Stimulated activated CD4-positive, alpha-beta T cell treated with anti-CD3 and anti-CD28 coated beads, Interleukin-2, amount 100 ng/mL, for 4 hours (primary cell): ENCODE results near the gene MOV10L1.

Experiments used
- DNase-seq: peaks from one replicate; pipeline ENCODE4 v3.0.0-alpha.2; 2020; ENCODE audit warnings: low read depth

Gene MOV10L1

DNA sequence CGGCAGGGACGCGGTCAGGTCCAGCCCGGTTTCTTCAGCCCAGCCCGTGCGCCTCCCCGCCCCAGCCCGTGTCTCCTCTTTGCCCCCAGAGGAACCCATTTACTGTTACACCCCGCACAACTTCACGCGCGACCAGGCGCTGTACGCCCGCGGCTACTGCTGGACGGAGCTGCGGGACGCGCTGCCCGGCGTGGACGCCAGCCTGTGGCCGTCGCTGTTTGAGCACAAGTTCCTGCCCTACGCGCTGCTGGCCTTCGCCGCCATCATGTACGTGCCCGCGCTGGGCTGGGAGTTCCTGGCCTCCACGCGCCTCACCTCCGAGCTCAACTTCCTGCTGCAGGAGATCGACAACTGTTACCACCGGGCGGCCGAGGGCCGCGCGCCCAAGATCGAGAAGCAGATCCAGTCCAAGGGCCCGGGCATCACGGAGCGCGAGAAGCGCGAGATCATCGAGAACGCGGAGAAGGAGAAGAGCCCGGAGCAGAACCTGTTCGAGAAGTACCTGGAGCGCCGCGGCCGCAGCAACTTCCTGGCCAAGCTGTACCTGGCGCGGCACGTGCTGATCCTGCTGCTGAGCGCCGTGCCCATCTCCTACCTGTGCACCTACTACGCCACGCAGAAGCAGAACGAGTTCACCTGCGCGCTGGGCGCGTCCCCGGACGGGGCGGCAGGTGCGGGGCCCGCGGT is 87.2 kb downstream of the MOV10L1 start:
- no peak for DNase-seq

DNA sequence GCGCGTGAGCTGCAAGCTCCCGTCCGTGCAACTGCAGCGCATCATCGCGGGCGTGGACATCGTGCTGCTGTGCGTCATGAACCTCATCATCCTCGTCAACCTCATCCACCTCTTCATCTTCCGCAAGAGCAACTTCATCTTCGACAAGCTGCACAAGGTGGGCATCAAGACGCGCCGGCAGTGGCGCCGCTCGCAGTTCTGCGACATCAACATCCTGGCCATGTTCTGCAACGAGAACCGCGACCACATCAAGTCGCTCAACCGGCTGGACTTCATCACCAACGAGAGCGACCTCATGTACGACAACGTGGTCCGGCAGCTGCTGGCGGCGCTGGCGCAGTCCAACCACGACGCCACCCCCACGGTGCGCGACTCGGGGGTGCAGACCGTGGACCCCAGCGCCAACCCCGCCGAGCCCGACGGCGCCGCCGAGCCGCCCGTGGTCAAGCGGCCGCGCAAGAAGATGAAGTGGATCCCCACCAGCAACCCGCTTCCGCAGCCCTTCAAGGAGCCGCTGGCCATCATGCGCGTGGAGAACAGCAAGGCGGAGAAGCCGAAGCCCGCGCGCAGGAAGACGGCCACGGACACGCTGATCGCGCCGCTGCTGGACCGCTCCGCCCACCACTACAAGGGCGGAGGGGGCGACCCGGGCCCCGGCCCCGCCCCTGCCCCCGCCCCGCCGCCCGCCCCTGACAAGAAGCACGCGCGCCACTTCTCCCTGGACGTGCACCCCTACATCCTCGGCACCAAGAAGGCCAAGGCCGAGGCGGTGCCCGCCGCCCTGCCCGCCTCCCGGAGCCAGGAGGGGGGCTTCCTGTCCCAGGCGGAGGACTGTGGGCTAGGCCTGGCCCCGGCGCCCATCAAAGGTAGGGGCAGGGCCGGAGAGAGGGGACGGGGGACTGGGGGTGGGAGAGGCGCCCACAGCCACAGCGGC is 88.0 kb downstream of the MOV10L1 start:
- DNase-seq = no peak

DNA sequence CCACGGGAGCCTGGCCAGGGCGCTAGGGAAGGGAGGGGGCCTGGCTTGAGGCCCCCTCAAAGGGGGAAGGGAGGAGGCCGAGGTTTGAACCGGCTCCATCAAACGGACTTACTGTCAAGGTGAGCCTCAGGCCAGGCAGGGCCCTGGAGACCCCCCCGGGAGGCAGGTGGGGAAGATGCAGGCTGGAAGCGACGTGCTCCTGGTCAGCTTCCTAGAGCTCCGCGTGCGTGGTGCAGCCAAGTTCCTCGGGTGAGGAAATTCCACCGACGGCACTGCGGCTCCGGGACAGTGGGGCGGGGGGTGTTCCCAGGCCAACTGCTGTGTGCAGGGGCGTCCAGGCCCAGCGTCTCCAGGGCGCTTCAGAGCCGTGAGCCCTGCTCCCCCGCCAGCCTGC is 88.7 kb downstream of the MOV10L1 start:
- DNase-seq = no peak

DNA sequence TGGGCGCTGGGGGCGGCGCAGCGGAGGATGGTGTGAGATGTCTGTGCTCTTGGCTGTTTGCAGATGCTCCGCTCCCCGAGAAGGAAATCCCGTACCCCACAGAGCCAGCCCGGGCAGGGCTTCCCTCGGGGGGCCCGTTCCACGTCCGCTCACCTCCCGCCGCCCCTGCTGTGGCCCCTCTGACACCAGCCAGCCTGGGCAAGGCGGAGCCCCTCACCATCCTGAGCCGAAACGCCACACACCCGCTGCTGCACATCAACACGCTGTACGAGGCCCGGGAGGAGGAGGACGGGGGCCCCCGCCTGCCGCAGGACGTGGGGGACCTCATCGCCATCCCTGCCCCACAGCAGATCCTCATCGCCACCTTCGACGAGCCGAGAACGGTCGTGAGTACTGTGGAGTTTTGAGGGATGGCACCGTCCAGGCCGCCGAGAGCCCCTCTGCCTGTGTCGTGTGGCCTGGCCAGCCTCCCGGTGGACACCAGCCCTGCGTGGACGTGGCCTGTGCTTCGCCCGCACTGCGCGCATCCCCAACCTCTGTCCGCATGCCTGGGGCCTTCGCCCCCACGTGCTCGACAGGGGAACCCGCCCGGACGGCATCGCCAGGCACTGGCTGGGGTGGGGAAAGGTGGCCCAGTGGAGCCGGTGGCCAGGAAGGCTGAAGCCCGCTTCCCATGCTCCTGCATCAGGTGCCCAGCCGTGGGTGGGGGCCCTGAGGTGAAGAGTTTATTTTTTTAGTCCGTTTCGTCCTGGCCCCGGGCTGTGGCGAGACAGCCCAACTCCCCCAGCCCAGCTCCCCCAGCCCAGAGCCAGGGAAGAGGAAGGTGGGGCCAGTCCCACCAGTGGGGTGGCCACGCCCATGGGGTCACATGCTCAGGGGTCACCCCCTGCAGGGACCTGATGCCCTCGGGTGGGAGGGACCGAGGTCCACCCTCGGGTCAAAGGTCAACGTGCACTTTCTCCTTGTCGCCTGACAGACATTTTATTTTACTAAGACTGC is 89.4 kb downstream of the MOV10L1 start:
- DNase-seq = no peak

DNA sequence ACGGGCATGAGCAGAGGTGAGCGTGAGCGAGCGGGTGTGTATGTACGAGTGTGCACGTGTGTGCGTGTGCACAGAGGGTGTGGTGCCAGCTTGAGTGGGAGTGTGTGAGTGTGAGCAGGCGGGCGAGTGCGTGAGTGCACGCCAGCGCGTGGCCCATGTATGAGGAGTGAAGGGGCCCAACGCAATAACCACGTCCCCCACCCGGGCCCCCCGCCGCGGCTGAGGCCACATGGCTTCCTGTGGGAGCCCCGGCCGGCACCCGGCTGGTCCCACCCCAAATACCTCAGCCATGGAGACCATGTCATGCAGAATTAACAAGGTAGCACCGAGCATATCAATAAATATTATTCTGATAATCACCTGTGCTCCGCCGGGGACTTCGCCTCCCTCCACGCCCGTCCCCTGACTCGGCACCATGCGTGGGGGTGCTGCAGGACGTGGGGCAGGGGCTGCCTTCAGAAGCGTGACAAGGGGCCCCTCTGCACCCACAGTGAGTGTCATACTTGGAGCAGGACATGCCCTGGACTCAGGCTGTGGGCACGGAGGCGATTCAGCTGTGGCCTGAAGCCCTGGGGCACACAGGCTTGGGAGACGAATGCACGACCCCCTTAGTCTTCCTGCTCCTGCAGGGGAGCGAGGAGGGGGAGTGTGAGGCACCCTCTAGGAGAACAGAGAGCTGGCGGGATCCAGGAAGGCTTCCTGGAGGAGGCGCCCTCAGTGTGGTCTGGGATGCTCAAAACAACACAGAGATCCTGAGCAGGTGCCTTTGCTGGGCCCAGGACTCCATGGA is 90.3 kb downstream of the MOV10L1 start:
- DNase-seq = no peak

DNA sequence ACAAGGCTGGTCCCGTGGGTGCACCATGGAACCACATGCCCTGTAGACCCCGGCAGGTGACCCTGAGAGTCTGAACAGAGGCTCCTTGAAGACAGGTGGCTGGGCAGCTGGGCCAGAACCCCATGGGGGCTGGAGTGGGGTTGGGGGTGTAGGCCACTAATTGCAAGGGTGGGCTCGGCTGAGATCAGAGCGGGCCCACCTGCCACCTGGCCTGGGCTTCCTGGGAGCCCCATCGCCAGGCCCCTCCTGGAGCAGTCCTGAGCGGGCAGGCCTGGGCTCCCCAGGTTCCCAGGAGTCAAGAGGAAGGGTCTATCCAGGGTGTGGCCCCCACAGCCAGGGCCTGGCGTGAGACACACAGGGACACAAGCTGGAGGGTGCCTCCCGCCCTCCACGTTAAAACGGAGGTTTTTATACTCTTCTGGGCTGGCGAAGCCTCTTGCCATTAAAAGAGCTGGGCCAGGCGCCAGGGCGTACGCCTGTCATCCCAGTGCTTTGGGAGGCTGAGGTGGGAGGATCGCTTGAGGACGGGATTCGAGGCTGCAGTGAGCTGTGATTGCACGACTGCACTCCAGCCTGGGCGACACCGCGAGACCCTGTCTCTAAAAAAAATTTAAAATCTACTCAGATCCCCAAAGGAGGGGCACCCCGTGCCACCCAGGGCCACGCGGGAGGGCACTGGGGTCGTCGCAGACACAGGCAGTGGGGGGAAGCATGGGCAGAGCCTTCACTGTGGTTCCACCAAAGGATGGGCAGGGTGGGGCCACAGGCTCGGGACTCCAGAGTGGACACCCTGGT is 91.1 kb downstream of the MOV10L1 start:
- DNase-seq = no peak

DNA sequence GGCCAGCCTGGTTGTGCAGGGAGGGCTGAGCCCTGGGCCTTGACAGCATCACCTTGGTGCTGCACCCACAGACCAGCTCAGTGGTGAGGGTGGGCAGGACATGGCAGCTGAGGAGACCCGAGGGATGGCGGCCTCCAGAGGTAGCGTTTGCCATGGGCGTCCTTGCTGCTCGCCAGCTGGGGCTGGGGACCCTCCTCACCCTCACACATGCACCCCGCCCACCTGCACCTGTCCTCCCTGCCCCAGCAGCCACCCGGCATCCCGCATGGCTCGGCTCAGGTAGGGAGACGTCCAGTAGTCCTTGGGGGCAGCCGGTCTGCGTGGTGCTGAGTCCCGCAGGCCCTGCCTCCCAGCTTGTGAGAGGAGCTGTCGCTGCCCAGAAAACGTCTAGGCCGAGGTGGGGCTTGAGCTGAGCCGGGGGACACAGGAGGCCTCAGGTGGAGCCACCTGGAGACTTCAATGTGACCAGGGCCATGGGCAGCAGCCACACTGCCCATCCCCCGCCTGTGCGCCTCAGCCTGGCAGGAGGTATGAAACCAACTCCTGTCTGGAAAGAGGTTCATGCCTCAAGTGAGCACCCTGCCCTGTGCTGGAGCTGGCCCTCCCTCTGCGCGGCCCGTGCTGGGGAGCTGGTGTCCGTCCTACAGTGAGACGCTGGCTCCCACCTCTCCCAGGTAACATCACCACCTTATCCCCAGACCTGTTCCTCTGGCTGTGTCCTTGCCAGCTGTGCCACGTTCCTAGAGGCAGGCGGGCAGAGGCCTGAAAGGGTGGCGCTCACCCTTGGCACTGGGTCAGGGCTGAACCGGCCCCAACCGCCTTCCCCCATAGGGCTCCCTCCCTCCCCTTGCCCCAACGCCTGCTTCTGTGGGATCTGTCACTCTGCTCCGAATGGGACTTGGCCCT is 92.6 kb downstream of the MOV10L1 start:
- no peak for DNase-seq

DNA sequence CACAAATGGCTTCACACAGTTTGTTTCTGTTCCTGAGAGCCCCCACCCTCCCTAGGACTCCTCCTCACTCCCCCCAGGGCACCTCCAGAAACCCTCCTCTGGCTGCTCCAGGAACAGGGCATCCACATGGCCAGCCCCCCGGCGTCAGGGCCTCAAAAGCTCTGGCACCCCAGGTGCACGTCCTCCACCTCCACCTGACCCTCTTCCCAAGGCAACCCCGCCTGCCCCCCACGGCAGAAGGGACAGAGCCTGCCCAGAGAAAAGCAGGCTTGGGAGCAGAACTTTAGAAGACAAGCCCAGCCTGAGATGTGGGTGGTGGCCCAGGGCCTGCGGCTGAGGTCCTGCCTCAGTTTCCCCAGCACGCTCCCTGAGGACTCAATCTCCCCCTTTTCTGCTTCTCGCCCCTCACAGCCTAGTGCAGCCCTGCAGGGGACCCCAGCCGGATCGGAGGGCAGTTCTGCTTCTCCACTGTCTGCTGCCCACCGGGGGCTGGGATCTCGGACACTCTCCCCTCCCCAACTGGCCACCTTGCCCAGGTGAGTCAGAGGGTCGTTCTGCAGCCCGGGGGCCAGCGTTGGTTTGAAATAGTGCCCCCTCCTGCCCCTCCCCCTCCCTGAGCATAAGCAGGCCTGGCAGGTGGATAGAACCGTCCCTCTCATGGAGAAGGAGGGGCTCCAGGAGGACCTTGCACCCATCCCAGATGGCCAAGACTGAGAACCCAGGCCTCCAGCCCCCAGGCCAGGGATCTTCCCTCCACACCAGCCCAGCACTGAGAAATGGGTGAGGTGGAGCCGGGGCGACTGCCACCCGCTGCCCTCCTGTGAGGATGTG is 93.5 kb downstream of the MOV10L1 start:
- DNase-seq = no peak

DNA sequence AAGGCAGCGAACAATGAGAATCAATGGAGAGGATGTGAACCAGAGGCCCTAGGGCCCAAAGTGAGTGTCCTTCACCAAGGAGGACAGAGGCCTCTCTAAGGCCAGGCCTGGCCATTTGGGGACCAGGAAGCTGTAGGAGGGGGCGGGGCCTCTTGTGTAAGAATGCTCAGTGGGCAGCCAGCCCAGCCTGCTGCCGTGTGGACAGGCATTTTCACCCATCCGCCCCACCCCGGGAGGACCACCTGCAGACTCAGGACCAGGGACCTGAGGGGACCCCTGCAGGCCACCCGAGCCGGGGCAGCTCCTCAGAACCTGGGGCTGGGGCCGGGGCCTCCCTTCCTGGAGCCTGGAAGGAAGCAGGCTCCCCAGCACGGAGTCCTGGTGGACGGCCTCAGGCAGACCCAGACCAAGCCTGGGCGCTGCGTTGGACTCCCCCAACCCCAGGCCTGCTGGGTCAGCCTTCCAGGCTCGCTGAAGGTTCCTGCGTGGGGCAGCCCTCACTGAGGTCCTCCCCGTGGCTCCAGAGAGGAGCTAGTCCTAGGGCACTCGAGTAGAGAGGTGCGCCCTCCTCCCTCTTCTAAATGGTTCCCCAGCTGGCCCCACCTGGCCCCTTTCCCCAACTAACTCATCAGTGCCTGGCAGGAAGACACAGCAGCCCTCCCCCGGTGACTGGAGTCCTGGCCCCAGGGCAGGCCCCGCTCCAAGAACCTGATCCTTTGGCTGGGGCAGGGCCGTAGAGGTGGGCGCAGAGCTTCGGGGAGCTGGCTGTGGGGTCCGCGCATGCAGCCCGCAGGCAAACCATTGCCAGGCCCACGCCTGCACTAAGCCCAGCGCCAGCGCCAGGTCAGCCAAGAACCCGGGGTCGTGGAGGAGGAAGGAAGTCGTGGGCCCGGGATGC is 94.4 kb downstream of the MOV10L1 start:
- DNase-seq = no peak

DNA sequence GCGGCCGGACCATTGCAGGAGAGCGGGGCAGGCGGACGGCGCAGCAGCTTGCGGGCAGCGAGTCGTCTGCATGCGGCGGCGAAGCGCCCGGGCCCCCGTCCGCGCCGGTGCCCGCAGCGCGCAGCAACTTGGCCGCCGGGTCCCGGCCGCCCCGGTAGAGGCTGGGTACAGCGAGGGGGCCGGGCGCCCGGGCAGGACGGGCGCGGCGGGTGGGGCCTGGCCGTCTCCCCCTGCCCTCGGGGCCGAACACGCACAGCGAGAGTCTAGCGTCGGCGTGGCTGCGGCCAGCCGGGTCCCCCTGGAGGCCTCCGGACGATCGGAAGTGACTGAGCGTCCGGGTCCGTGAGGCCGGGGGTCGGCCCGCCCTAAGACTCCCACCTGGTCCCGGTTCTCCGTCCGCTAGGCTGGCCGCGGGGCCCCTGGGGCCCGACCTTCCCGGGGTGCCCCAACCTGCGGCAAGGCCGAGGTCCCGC is 95.1 kb downstream of the MOV10L1 start:
- DNase-seq = no peak

DNA sequence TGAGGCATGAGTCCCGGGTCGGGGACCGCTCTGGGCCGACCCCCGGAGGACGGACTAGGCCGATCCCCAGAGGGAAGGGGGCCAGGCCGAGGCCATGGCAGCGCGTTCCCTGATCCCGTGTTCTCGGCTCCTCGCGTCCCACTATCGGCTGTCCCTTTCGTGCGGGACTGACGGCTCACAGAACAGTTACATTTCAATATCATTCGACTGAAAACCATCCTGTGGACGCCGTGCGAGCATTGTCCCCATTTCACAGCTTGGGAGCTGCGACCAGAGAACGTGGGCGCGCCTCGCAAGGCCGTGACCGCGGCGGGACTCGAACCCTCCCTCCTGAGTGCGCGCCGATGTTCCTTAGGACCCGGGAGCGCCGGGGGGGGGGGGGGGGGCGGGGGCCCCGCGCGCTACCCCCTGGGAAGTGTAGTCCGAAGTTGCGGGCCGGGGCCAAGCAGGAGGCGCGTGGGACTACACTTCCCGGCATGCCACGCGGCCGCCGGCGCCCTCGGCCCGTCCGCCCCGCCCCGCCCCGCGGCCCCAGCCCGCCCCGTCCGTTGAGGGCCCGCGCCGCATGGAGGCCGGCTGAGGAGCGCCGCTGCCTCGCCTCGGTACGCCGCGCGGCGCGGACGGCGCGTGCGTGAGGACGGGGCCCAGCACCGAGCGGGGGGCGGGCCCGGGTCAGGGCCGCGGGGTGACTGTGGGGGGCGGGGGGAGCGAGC is 95.7 kb downstream of the MOV10L1 start, which contains the start of gene TRABD:
TSS of gene TRABD (plus strand) at position 539 of the 713 bp plus-strand sequence. CDS start 7,148 bp downstream, outside the sequence.
- peak; percentile 85 for DNase-seq

DNA sequence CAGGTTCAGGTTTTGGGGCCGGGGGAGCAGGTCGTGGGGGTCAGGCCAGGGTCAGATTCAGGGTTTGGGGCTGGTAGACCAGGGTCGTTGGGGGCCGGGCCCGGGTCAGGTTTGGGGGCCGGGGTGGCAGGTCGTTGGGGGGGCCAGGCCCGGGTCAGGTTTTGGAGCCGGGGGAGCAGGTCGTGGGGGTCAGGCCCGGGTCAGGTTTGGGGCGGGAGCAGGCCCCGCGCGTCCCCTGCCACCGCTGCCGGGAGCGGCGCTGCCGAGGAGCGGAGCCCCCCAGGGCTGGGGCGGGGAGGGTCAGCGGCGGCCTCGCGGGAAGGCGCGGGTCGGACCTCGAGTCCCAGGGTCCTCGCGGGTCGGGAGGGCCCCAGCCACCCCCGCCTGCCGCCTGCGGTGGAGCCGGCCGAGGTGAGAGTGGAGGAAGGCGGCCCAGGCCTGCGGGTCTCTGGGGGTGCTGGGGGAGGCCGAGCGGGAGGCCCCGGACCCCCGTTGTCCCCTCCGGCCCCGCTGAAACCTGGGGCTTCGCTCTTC is 96.4 kb downstream of the MOV10L1 start:
- DNase-seq = no peak

DNA sequence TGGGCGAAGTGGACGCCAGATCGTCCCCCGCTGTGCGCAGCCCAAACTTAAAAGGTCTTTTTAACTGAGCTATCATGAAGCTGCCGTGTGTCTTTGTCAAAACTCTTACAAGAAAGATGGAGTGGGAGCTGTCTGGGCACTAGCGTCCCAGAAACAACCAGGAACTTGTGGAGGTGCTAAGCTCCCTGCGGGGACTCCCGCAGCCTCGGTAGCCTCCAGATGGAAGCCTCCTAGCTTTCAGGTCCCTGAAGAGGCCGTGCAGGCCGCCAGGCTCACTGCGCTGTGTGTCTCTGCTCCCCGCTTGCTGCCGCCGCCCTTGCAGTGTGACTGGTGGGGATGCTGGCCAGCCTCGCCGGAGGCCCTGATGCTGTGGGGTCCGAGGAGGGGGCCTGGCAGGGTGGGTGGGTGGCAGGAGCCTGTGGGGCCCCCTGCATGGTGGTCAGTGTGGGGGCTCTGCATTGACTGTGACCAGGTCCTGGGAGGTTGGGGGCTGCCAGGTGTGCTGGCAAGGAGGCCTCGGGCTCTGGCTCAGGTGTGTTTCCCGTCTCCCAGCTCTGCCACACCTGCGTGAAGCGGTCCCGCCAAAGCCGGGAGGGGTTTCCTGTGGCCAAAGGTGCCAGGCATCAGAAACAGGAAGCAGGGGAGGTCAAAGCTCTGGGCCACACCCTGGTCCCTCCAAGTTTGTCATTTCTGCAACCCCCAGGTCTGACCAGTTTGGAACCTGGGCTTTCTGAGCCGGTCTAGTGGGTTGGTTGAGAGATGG is 97.1 kb downstream of the MOV10L1 start:
- DNase-seq = no peak

DNA sequence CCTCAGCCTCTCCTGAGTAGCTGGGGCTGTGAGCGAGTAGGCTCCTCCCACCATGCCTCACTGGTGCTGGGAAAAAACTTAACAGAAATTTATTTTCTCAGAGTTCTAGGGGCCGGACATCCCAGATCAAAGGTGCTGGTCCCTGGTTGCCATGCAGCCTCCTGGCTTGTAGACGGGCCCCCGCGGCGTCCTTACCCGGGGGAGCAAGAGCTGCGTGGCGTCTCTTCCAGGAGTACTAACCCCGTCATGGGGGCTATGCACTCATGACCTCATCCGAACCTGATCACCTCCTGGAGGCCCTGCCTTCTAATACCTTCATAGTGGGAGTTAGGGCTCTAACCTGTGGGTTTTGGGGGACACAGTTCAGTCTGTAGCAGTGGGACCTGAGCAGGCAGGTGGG is 98.5 kb downstream of the MOV10L1 start:
- DNase-seq = no peak

DNA sequence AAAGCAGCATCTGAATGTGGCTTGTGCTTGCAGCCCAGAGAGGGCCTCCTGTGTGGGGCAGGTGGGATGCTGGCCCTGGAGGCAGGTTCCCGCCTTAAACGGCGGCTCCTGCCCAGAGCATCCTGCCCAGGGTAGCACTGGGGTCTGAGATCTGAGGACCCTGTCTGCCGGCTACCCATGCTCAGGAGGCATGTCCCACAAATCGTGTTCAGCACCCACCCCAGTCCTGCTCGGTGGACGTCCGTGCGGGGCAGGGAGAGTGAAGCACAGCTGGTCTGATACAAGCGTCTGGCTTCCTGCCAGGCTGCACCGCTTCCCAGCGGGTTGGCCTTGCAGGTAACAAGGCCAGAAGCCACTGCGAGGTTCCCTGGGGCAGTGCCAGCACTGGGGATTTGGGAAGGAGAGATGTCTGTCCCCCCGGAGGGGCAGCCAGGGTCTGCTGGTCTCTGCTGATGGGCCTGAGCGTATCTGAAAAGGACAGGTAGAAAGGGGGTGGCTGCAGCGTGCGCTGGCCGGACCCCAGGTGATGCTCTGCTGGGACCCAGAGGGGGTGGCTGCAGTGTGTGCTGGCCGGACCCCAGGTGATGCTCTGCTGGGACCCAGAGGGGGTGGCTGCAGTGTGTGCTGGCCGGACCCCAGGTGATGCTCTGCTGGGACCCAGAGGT is 99.5 kb downstream of the MOV10L1 start:
- DNase-seq = no peak
